ENCODE measurements around the gene THBS4. TPM values are rescaled to one million over a fixed set of nuclear protein-coding genes. Genes with fewer than 3 reads are reported as not detected.
"Not testable (repeated sequence)": the region's sequence is repeated elsewhere in the genome, so short reads cannot be mapped to it uniquely, and the experiment has no call there.

THBS4 gene
- polyA plus RNA-seq, 4 donors, result 10.9 to 17.5 (median 14.8) TPM

DNA sequence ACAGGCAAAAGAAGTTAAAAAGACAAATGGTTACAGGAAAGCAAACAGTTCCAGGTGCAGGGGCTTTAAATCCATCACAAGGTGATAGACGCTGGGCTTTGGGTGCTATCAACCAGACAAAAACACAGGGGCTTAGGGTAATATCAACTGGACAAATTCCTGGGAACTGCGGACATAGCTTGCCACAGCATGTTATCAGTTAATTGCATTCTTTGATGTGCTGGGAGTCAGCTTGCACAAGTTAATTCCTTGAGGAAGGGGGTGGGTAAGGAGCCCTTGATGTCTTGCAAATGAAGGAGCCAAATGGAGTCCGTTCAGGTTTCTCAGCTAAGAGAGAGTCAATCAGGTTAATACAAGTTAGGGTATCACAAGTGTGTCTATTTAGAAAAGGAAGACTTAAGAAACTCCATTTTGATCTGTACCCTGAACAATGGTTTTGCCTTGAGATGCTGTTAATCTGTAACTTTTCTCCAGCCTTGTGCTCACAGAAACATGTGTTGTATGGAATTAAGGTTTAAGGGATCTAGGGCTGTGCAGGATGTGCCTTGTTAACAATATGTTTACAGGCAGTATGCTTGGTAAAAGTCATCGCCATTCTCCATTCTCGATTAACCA lies 76.3 kb downstream of the THBS4 start:
- not testable (repeated sequence) for DNase-seq (ENCODE audit: low read depth in 4 of 4, low spot score in 2 of 4)

DNA sequence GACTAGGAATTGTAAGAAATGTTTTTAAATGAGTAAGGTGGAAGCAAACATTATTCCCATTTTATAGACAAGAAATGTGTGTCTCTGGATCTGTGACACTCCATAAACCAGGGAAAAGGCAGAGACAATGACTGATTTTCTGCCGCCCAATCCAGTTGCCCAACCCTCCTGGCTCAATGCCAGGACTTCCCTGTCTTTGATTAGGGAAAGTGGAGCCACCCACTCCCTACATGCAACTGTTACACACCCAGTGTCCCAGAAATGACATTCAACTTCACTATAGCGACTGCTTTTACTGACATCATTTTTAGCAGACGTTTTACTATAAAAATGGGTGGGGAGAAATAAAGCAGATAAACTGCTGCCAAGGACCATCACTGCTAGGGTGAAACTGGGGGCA lies 79.7 kb downstream of the THBS4 start:
- DNase-seq (ENCODE audit: low read depth in 4 of 4, low spot score in 2 of 4), result no peak

DNA sequence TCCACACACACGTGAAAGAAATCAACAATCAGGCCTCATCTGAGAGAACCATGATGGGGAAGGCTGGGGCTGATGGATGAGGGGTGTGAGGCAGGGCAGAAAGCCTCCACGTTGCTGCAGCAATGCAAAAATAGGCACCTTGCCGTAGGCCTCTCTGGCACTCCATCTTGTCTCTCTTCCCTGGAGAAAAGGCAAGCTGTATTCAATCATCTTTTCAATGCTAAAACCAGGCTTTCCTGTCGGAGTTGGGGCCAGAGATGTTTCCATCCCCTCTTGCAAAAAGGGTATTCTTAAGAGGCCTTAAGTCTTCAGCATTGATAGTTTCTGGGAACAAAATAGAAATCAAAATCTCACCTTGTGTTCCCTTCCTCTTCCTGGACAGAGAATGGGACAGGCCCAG lies 80.9 kb downstream of the THBS4 start:
- no peak for DNase-seq (ENCODE audit: low read depth in 4 of 4, low spot score in 2 of 4)

DNA sequence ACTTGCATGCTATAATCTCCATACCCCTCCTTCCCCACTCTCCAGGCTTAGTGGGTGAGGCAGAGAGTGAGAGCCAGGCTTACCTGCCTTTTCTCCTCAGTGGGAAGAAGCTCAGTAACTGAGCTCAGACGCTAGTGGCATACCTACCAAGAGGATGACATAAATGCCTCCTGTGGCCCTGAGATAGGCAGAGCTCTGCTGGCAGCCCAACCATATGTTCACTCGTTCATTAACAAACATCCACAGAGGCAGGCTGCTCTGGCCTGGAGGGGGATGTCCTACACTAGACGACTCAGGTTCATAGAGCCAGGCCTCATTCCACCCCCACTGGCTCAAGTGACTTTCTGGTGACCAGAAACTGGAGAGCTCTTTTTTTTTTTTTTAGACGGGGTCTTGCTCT lies 81.3 kb downstream of the THBS4 start:
- DNase-seq (ENCODE audit: low read depth in 4 of 4, low spot score in 2 of 4), result no peak

DNA sequence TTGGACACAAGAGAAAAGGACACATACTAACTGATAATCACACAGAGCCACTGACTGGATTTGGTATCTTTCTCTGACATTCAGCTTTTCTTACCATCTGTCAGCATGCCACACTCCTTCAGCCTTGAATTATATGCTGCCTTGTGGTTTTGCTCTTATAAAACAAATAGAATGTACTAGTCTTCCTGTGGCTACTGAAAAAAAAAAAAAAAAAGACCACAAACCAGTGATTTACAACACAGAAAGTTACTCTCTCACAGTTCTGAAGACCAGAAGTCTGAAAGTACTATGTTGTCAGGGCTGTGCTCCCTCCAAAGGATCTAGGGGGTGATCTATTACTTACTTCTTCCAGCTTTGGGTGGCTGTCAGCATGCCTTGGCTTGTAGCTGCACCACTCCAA lies 82.3 kb downstream of the THBS4 start:
- no peak for DNase-seq (ENCODE audit: low read depth in 4 of 4, low spot score in 2 of 4)

DNA sequence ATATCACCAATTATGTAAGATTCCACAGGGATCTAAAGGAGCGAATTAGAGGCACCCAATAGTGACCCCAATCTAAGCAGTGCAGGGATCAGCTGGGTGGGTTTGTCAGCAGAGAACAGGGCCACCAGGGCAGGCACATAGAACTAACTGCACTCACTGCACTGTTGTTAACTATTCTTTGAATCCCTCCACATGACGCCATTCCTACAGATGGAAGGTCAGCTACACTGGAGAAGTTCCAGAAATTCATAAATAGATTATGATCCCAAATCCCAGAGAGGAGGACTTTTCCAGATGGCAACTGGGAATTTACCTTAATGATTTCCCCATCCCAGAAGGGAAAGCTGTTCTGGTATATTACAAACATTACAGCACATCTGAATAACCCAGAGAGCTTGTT lies 84.2 kb downstream of the THBS4 start:
- DNase-seq (ENCODE audit: low read depth in 4 of 4, low spot score in 2 of 4), result no peak

DNA sequence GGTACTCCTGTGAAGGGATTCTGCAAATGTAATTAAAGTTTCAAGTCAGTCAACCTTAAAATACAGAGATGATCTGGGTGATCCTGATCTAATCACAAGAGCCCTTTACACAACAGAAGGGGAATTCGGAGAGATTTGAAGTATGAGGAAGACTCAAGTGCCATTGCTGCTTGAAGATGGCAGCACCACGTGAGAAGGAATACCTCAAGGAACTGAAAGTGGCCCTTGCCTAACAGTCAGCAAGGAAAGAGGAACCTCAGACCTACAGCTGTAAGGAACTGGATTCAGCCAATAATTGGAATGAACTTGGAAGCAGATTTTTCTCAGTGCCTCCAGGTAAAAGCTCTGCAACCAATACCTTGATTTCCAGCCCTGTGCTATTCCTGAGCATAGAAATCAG lies 87.4 kb downstream of the THBS4 start:
- DNase-seq (ENCODE audit: low read depth in 4 of 4, low spot score in 2 of 4), result no peak

DNA sequence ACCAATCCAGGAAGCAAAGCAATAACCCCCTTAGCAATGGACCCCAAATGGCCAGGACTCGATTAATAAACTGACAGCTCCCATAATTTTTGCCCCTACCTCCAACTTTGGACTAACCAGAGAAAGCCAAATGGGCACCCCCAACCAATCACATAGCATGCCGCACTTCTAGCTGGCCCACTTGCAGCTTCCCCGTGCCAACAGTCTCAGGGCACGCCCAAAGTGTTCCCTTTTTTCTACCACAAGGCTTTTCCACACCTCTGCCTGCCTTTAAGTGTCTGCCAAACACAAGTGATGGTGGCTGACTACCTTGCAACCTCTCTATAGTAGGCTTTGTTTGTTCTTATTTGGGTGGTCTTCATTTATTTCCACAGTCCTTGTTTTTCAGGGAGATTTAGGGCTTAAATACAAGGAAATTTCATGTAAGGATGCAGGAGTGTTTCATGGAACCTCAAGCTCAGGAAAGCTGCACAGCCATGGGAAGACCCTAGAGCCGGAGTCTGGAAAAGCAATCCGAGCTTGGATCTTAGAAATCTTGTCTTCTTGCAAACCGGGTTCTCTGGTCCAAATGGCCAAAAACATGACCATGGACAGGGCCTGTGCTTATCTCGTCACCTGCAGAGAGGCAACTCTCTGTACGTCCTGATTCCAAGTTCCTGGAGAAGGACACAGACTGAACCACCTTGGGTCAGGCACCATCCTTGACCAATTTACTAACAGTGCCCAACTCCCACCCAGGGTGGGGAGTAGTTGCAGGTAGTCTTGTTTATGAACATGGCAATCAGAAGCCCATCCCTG lies 89.2 kb downstream of the THBS4 start:
- DNase-seq (ENCODE audit: low read depth in 4 of 4, low spot score in 2 of 4), result no peak

DNA sequence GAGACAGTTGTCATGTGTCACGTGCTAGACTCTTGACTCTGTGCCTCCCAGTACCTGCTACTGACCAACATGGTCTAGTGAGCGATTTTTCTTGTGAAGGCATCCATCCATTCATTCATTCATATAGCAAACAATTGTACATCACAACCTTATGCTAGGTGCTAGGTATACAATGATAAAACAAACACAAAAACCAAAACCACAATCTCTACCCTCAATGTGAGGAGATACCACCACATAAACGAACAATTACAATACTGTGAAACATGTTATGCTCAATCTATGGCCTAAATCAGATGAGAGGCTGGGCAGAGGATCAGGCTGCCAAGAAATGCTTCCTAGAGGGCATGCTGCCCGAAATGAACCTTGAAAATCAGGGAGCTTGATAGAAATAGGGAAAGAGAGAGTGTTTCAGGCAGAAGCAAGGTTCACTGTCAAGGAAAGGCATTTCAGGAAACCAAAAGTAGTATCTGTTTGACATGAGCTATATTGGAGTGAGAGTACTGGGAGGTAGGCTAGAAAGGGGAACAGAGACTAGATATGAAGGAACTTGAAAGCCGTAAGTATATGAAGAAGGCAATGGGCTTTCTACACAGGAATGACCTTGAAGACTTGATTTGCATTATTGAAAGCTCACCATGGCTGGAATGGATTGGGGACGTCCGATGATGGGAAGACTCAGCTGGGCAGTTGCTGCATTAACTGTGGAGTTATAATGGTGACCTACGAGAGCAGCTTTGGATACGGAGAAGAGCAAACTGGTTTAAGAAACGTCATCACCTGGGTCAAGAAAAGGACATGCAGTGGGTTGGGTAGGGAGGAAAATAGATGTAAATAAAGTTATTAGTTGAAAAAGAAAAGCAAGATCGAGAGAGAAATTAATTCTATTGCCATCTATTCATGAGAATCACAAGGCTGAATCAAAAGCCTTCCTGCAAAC lies 90.1 kb downstream of the THBS4 start:
- DNase-seq (ENCODE audit: low read depth in 4 of 4, low spot score in 2 of 4), result no peak

DNA sequence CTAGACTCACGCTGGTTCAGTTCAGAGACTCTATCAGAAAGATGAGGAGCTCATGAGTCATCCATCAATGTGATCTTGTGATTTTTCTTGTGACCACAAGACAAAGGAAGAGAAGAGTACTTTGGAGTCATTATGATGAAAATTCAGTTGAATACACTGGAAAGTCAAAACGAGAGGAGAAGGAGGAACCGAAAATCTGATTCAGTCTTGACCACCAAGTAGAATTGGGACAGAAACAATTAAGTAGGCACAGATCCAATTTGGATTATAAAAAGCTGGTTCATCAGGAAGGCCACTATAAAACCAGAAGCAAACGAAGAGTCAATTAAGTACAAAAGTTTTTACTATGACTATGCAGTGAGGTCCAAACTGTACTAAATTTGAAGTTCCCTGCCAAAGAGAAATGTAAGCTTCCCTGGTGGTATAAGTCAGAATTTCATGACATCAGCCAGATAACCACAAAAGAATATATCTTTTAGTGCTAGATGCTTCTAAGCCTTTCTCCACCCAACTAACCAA lies 90.9 kb downstream of the THBS4 start:
- DNase-seq (ENCODE audit: low read depth in 4 of 4, low spot score in 2 of 4), result no peak

DNA sequence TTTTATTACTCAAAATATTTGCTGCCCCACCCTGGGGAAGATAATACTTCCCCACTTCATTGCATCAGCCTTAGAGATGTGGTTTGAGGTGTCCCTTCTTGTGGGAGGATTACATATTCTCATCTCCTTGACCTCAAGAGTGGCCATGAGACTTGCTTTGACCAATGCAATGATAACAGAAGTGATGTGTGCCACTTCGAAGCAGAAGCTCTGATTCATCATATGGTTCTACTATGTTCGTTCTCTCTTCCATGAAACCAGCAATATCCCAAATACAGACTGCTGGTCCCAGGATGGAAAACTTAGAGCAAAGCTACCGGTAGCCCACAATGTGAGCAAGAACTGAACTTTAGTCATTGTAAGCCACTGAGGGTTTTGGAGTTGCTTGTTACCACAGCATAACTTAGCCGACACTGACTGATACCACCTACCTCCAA lies 92.0 kb downstream of the THBS4 start:
- DNase-seq (ENCODE audit: low read depth in 4 of 4, low spot score in 2 of 4), result no peak

DNA sequence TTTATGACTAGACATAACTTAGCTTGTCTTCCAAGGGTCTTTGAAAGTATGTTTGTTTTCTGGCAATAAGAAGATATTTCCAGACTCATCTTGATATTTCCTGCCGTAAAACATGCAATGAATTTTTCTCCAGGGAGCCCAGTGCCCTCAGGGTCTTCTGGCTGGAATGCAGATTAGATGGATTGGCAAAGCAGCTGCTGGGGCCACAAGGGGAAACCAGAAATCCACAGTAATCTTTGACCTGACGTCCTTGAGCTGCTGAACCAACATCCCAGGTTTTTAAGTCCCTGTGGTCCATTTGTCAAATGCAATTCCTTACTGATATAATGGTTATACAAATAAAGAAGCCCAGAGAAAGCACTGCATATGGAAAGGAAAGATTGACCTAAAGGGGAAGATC lies 93.0 kb downstream of the THBS4 start:
- DNase-seq (ENCODE audit: low read depth in 4 of 4, low spot score in 2 of 4), result peak in 1 of 4 donors; percentile 38

DNA sequence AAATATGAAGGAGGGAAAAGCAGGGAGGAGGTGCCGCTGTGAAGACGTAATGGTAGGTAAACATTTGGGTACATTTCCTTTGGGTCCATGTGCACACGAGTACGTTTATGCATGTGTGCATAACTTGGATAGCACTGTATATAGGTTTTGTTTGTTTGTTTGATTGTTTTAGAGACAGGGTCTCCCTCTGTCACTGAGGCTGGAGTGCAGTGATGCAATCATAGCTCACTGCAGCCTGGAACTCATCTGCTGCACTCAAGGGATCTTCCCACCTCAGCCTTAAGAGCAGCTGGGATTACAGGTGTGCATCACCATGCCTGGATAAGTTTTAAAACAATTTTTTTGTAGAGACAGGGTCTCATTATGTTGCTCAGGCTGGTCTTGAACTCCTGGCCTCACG lies 94.0 kb downstream of the THBS4 start:
- no peak for DNase-seq (ENCODE audit: low read depth in 4 of 4, low spot score in 2 of 4)

Other genes with a start within 250 kb of the THBS4 start
- 10 to 100 TPM; 19.2 to 34.4 (median 25.0) TPM for gene MTX3, start 44.1 kb upstream of the THBS4 start, polyA plus RNA-seq (ENCODE audit: insufficient read length in 4 of 4)
- gene SERINC5, start 220.7 kb downstream of the THBS4 start, polyA plus RNA-seq (ENCODE audit: insufficient read length in 4 of 4), result 10 to 100 TPM; 49.6 to 63.7 (median 51.7) TPM